ENCODE results near the gene MC2R. TPM values are rescaled to one million over a fixed set of nuclear protein-coding genes. Genes with fewer than 3 reads are reported as not detected.

The MC2R gene
- total and polyA plus RNA-seq, 2 of the 4 experiments (the other 2 are of a cell fraction): not detected

DNA sequence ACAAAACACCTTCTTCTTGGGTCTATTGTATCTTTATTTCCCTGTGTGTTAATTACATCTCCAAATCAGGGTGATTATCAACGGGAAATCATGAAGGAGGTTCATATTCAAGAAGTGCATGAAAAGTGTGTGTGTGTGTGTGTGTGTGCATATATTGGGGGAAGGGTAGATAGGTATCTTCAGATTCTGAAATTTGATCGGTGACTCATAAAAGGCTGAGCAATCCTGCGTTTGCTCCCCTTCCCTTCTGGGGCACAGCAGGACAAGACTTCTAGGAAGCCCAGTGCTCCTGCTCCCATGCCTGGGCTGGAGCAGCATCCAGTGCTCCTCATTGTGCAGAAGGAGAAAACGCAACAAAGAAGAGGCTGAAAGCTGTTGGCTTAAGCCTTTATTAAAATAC is 65.5 kb downstream of the MC2R start:
- POLR2A ChIA-PET (ENCODE audit: unreplicated experiment): no interaction called here
- H3K9ac ChIP-seq (ENCODE audit: low read depth, low read length): no peak overlapping the region
- ATAC-seq (ENCODE audit: low read depth): no peak

More for the DNA sequence above, 65.5 kb downstream of the MC2R start:
- no peak overlapping the region for H4K5ac ChIP-seq (ENCODE audit: low read depth, low read length)
- H4K8ac ChIP-seq (ENCODE audit: low read depth in 2 of 2, low read length in 2 of 2): no peak overlapping the region
- H2BK20ac ChIP-seq (ENCODE audit: low read depth, low read length): no peak overlapping the region
- H3K4me3 ChIP-seq (ENCODE audit: insufficient read depth, low read depth, low read length): no peak overlapping the region
- CTCF ChIA-PET: no interaction called here
- H3K4me2 ChIP-seq (ENCODE audit: low read depth, low read length): no peak overlapping the region
- H2BK120ac ChIP-seq (ENCODE audit: low read depth, low read length): no peak overlapping the region
- H2AK9ac ChIP-seq (replicated peaks; ENCODE audit: low read depth, low read length, poor library complexity): no peak overlapping the region
- no peak overlapping the region for H2BK5ac ChIP-seq (ENCODE audit: low read depth, low read length, poor library complexity, severe bottlenecking)
- H4K20me1 ChIP-seq (ENCODE audit: insufficient read depth, low read length): no peaks in the 10 kb centered on the region
- intact Hi-C loops (cut with micrococcal nuclease): no loop called here
- H2AFZ ChIP-seq (replicated peaks; ENCODE audit: low read length, poor library complexity): no peak overlapping the region
- no peak for TF ChIP-seq SMC3 (IDR thresholded peaks at IDR 0.05; ENCODE audit: low read depth, low read length)
- TF ChIP-seq RFX5 (IDR thresholded peaks at IDR 0.05; ENCODE audit: low read depth, low read length): no peak
- TF ChIP-seq CEBPB (IDR thresholded peaks at IDR 0.05; ENCODE audit: low read depth, low read length): no peak
- no peak for TF ChIP-seq RAD21 (IDR thresholded peaks at IDR 0.05; ENCODE audit: low read length)
- TF ChIP-seq BHLHE40 (IDR thresholded peaks at IDR 0.05; ENCODE audit: low read depth, low read length): no peak
- no peaks in the 10 kb centered on the region for H3K79me1 ChIP-seq (ENCODE audit: low read depth in 1 of 2, low read length in 2 of 2)
- dilution Hi-C loops (cut with HindIII; ENCODE audit: low sequenced_read_pairs, unreplicated experiment): no loop called here
- no peaks in the 10 kb centered on the region for H3K36me3 ChIP-seq (ENCODE audit: control insufficient read depth, insufficient read depth, low read length)
- H3K27me3 ChIP-seq (ENCODE audit: control insufficient read depth, insufficient read depth, low read length): no peaks in the 10 kb centered on the region
- no peak overlapping the region for H3K14ac ChIP-seq (replicated peaks; ENCODE audit: low read depth, low read length)
- in situ Hi-C loops (cut with MboI; ENCODE audit: low sequenced_read_pairs): no loop called here
- no peaks in the 10 kb centered on the region for H3K9me1 ChIP-seq (ENCODE audit: insufficient read depth, low read length)
- no peak overlapping the region for H3K23ac ChIP-seq (ENCODE audit: low read depth, low read length)
- H3K18ac ChIP-seq (ENCODE audit: low read depth, low read length): no peak overlapping the region
- no peak overlapping the region for H2AK5ac ChIP-seq (ENCODE audit: low read depth, low read length)
- no peak overlapping the region for H3K4ac ChIP-seq (ENCODE audit: low read depth, low read length)
- DNase-seq: no peak
- no TSS peak for BruUV-seq (replicated peaks)
- 60% methylated on average over 1 of the region's 4 CpGs; no CpG with 5 or more reads in 1 of the 2 experiments for WGBS, 2 experiments (ENCODE audit: extremely low coverage in 2 of 2, insufficient read length in 1 of 2)
- peaks cover 19% of the 10 kb centered on the region for H3K9me3 ChIP-seq (ENCODE audit: control insufficient read depth, insufficient read depth, low read length)
- no peak overlapping the region for H2BK15ac ChIP-seq (ENCODE audit: low read depth, low read length)
- no peak overlapping the region for H4K91ac ChIP-seq (ENCODE audit: insufficient read depth, low read depth, low read length)
- no peak overlapping the region for H3K56ac ChIP-seq (ENCODE audit: extremely low read depth, insufficient read depth, low read length)
- H3K27ac ChIP-seq (ENCODE audit: insufficient read depth, low read length): no peak overlapping the region
- H3K4me1 ChIP-seq (ENCODE audit: control insufficient read depth, insufficient read depth, low read length): no peaks in the 10 kb centered on the region

All from IMR-90 (cell line).